K562 (cell line): ENCODE results near the gene NDUFA13. TPM values are rescaled to one million over a fixed set of nuclear protein-coding genes. Genes with fewer than 3 reads are reported as not detected.
A peak's percentile ranks its signal among the peaks of the same experiment; 100 is the strongest.

Experiments used
- ATAC-seq: fragments of 200-7000 bp; cut with Tn5 transposase; 3 replicates; pipeline ENCODE4 v1.9.1; 2020; ENCODE audit warnings: moderate library complexity
- BruUV-seq: library from RNA; stranded (reverse); fragments of 400-500 nt; replicated peaks from 2 replicates; lab custom pipeline; 2021; lab: Mats Ljungman, UMichigan
- CTCF ChIA-PET: fragments of 300-600 bp; formaldehyde crosslinking; extraction: SDS; loops from one replicate; lab custom pipeline; 2021; ENCODE audit warnings: low intra/inter-chr PET ratio; lab: Yijun Ruan, JAX
- POLR2A ChIA-PET: fragments of 300-600, 350-650 bp; sonication (Branson Sonifier 250); formaldehyde crosslinking; extraction: SDS; loops from one replicate; lab custom pipeline; 2021; ENCODE audit warnings: antibody characterized with exemption, inconsistent platforms; lab: Yijun Ruan, JAX
- DNase-seq, 4 experiments: peaks; one replicate each; pipeline versions ENCODE4 v3.0.0 to v3.0.0-alpha.2; 2011 to 2018; ENCODE audit warnings: low spot score in 3 of 4, mixed read lengths in 3 of 4; ENCODE audit errors: extremely low read depth in 1 of 4
- FAIRE-seq: peaks from 2 replicates; lab custom pipeline; 2011; peaks lifted over from hg19 to GRCh38; lab: Jason Lieb, UNC
- H2AFZ ChIP-seq: 2 replicates; pipeline ENCODE4 v1.6.0; 2011; ENCODE audit warnings: low read depth, low read length, control low read depth, inconsistent platforms
- H3K27ac ChIP-seq: fragments of 200-600 bp; 3 replicates; pipeline ENCODE4 v1.8.0; 2011; ENCODE audit warnings: low read depth, mild to moderate bottlenecking, control low read depth, inconsistent platforms, low read length, moderate library complexity, mixed read lengths; ENCODE audit errors: extremely low read depth
- H3K27me3 ChIP-seq, 2 experiments: fragments of 300-600 bp in 1 of 2; 2 replicates in 1 of 2; 3 replicates in 1 of 2; pipeline versions ENCODE4 v1.6.0 to v1.8.0; 2011; ENCODE audit warnings: inconsistent platforms in 2 of 2, low read length in 2 of 2, mild to moderate bottlenecking in 1 of 2, mixed read lengths in 1 of 2, moderate library complexity in 1 of 2; ENCODE audit not compliant: control insufficient read depth in 2 of 2, insufficient read depth in 2 of 2
- H3K36me3 ChIP-seq: fragments of 300-600 bp; 3 replicates; pipeline ENCODE4 v1.8.0; 2011; ENCODE audit warnings: mild to moderate bottlenecking, low read length, inconsistent platforms; ENCODE audit not compliant: control insufficient read depth, insufficient read depth
- H3K4me1 ChIP-seq, 2 experiments: fragments of 200-600 bp in 1 of 2; replicated peaks in 1 of 2; 2 replicates in 1 of 2; 3 replicates in 1 of 2; pipeline versions ENCODE4 v1.5.1 to v1.8.0; 2011; ENCODE audit warnings: inconsistent platforms in 2 of 2, low read length in 2 of 2, mild to moderate bottlenecking in 1 of 2, mixed read lengths in 1 of 2, moderate library complexity in 1 of 2; ENCODE audit not compliant: control insufficient read depth in 2 of 2, insufficient read depth in 2 of 2
- H3K4me2 ChIP-seq: 2 replicates; pipeline ENCODE4 v1.6.1; 2011; ENCODE audit warnings: low read length, control low read depth, inconsistent platforms, mixed read lengths; ENCODE audit not compliant: insufficient read depth
- H3K4me3 ChIP-seq: fragments of 200-600 bp; sonication (generic), shearing (Covaris generic); 2 replicates; pipeline ENCODE4 v1.5.1; 2016; ENCODE audit warnings: control low read depth, inconsistent platforms
- H3K79me2 ChIP-seq: fragments of 200-600 bp; 3 replicates; pipeline ENCODE4 v1.8.0; 2011; ENCODE audit warnings: low read length, inconsistent platforms; ENCODE audit not compliant: control insufficient read depth, insufficient read depth
- H3K9ac ChIP-seq, 2 experiments: 2 replicates each; pipeline versions ENCODE4 v1.6.0 to v1.6.1; 2011; ENCODE audit warnings: low read depth in 2 of 2, low read length in 2 of 2, control low read depth in 1 of 2, inconsistent platforms in 1 of 2, mild to moderate bottlenecking in 1 of 2, mixed read lengths in 1 of 2; ENCODE audit not compliant: insufficient read depth in 1 of 2
- H3K9me1 ChIP-seq: one replicate; pipeline ENCODE4 v1.6.0; 2011; ENCODE audit warnings: inconsistent platforms, mild to moderate bottlenecking, low read length, moderate library complexity; ENCODE audit not compliant: control insufficient read depth, insufficient read depth
- H3K9me3 ChIP-seq: replicated peaks from 2 replicates; pipeline ENCODE4 v1.5.1; 2011; ENCODE audit warnings: low read depth, low read length, inconsistent platforms; ENCODE audit not compliant: control insufficient read depth, insufficient read depth
- H4K20me1 ChIP-seq: replicated peaks from 2 replicates; pipeline ENCODE4 v1.6.1; 2011; ENCODE audit warnings: low read length, inconsistent platforms, mixed read lengths; ENCODE audit not compliant: control insufficient read depth, insufficient read depth
- ATF2 ChIP-seq: sonication (generic); formaldehyde crosslinking; IDR thresholded peaks from 2 replicates; pipeline ENCODE4 v1.8.1; 2022; ENCODE audit warnings: missing genetic modification reagents
- DMBX1 ChIP-seq: fragments of 250-450 bp; sonication (Bioruptor Pico); IDR thresholded peaks from 2 replicates; pipeline ENCODE4 v1.8.0; 2022; ENCODE audit warnings: inconsistent platforms, mild to moderate bottlenecking, moderate library complexity, borderline replicate concordance
- HDAC3 ChIP-seq: fragments of 450-650 bp; IDR thresholded peaks from 2 replicates; pipeline ENCODE4 v1.6.1; 2018; ENCODE audit warnings: borderline replicate concordance, mild to moderate bottlenecking, moderate library complexity; ENCODE audit not compliant: partially characterized antibody
- NR1H2 ChIP-seq: sonication (generic); formaldehyde crosslinking; IDR thresholded peaks from 2 replicates; pipeline ENCODE4 v1.4.0; 2020; ENCODE audit warnings: mild to moderate bottlenecking, missing genetic modification reagents
- PHB2 ChIP-seq: fragments of 450-650 bp; IDR thresholded peaks from 2 replicates; pipeline ENCODE4 v1.6.1; 2017; ENCODE audit warnings: low read depth
- POLR2AphosphoS5 ChIP-seq: IDR thresholded peaks from 2 replicates; pipeline ENCODE4 v1.6.1; 2011; ENCODE audit warnings: mild to moderate bottlenecking, low read depth, low read length, moderate library complexity; ENCODE audit not compliant: control insufficient read depth, insufficient read depth
- PTTG1 ChIP-seq: fragments of 450-650 bp; IDR thresholded peaks from 2 replicates; pipeline ENCODE4 v1.6.1; 2016; ENCODE audit warnings: low read depth, mild to moderate bottlenecking, missing genetic modification characterization, missing compliant biosample characterization
- RBM22 ChIP-seq: fragments of 200-400 bp; formaldehyde crosslinking; IDR thresholded peaks from 2 replicates; pipeline ENCODE4 v1.6.1; 2018; ENCODE audit warnings: low read length, low read depth; ENCODE audit not compliant: poor library complexity, severe bottlenecking
- TEAD1 ChIP-seq, 2 experiments: fragments of 450-650 bp in 1 of 2; sonication (generic) in 1 of 2; formaldehyde crosslinking; IDR thresholded peaks; 2 replicates each; pipeline versions ENCODE4 v1.4.0 to v1.8.0; 2020 to 2022; ENCODE audit warnings: mild to moderate bottlenecking in 2 of 2, missing genetic modification reagents in 1 of 2
- ZBTB11 ChIP-seq, 3 experiments: fragments of 200-800 bp in 1 of 3; fragments of 250-450 bp in 1 of 3; fragments of 450-650 bp in 1 of 3; sonication (Bioruptor Pico) in 1 of 3; sonication (Bioruptor generic) in 1 of 3; formaldehyde crosslinking in 1 of 3; IDR thresholded peaks; 2 replicates each; pipeline versions ENCODE4 v1.6.1 to v1.8.0; 2016 to 2022; ENCODE audit warnings: mild to moderate bottlenecking in 2 of 3, missing genetic modification characterization in 2 of 3, missing compliant biosample characterization in 1 of 3, moderate library complexity in 1 of 3
- ZBTB26 ChIP-seq: fragments of 450-650 bp; formaldehyde crosslinking; IDR thresholded peaks from 2 replicates; pipeline ENCODE4 v1.4.0; 2022; ENCODE audit warnings: missing genetic modification characterization
- ZNF253 ChIP-seq: fragments of 250-450 bp; sonication (Bioruptor Pico); conservative IDR thresholded peaks from 2 replicates; pipeline ENCODE4 v1.6.1; 2021; ENCODE audit warnings: mild to moderate bottlenecking
- ZNF699 ChIP-seq: fragments of 250-450 bp; sonication (Bioruptor Pico); IDR thresholded peaks from 2 replicates; pipeline ENCODE4 v1.8.0; 2021; ENCODE audit warnings: mild to moderate bottlenecking, moderate library complexity; ENCODE audit not compliant: insufficient replicate concordance
- WGBS: fragments of 100-300 bp; shearing (Covaris generic); methylation state at CpG from one replicate; pipeline ENCODE4 v1.1.6; 2016; ENCODE audit warnings: low coverage, mixed read lengths; ENCODE audit not compliant: insufficient coverage; ENCODE audit errors: missing lambda C conversion rate; 5-methylcytosine and 5-hydroxymethylcytosine counted together
- in situ Hi-C: fragments of 300-500 bp; cut with MboI; formaldehyde crosslinking; loops from 4 replicates; pipeline ENCODE4 v1.15.0; 2018; ENCODE audit warnings: inconsistent platforms, mixed read lengths
- intact Hi-C: fragments of 100-400 bp; cut with micrococcal nuclease; formaldehyde crosslinking; loops from 2 replicates; pipeline ENCODE4 v1.14.2; 2022
- polyA plus RNA-seq, 8 experiments: library from polyadenylated mRNA; depleted of rRNA in 4 of 8; stranded (reverse) in 5 of 8; unstranded in 3 of 8; fragments of >200 nt; fragmentation: Nextera tagmentation in 2 of 8; fragmentation: Illumina TruSeq in 1 of 8; extraction: Ambion mirVana in 2 of 8; extraction: Trizol in 1 of 8; gene quantifications; 2 replicates each; pipeline versions ENCODE4 v1.2.1 to v1.2.3, GENCODE V29; 2011 to 2014; ENCODE audit warnings: inconsistent platforms in 1 of 8, missing spikeins in 1 of 8
- total RNA-seq, 7 experiments: library from RNA; depleted of rRNA in 6 of 7; stranded (reverse); fragments of >200 nt in 6 of 7; fragmentation: Illumina TruSeq in 2 of 7; extraction: Trizol in 2 of 7; gene quantifications; 2 replicates each; pipeline versions ENCODE4 v1.2.1 to v1.2.3, GENCODE V29; 2011 to 2021; ENCODE audit warnings: low replicate concordance in 1 of 7

Gene NDUFA13
- total and polyA plus RNA-seq, 9 of the 15 experiments (the other 6 are each of a cell fraction or from before 2014, with no cell fraction given), result 146 to 596 (median 429) TPM

- Histone ChIP-seq H4K20me1 (no peaks in the 10 kb centered on the region), H3K79me2 (no peaks in the 10 kb centered on the region), H2AFZ (no peak overlapping the region), H3K4me1 (peaks cover 0 to 10% of the 10 kb centered on the region in 2 experiments; a peak in 1 of 5 replicates), H3K36me3 (peaks cover 52% of the 10 kb centered on the region; the same call in 2 of the 3 replicates), H3K27ac (no peak overlapping the region), H3K27me3 (no peaks in the 10 kb centered on the region), H3K9me1 (no peaks in the 10 kb centered on the region), H3K4me3 (no peak overlapping the region), H3K9me3 (no peaks in the 10 kb centered on the region), H3K4me2 (no peak overlapping the region), H3K9ac (no peak overlapping the region)
- in situ Hi-C loops, result no loop called here
- WGBS, result 86% methylated on average over 8 of the region's 8 CpGs
- ATAC-seq (peak; percentile 3; the same call in 1 of the 3 replicates), FAIRE-seq (no peak), DNase-seq (no peak)
- ChIA-PET CTCF (no interaction called here), POLR2A (interaction anchor here (0.6 kb wide), 2 partner anchors 118 to 251 kb away, joined by 3 to 4 read pairs; no protein-coding TSS in a partner anchor)
- no TSS peak for BruUV-seq
- intact Hi-C loops, result no loop called here
- TF ChIP-seq TEAD1 (CRISPR knock-in tag; IDR thresholded peaks at IDR 0.05) (no peak), ZNF699 (CRISPR knock-in tag) (no peak), POLR2AphosphoS5 (peak; percentile 23; the same call in 1 of the 2 replicates), ZBTB26 (CRISPR knock-in tag) (no peak), HDAC3 (no peak), ZNF253 (CRISPR knock-in tag) (no peak), ATF2 (no peak), PTTG1 (tag) (no peak), RBM22 (peak; percentile 88), NR1H2 (no peak), DMBX1 (CRISPR knock-in tag) (no peak), ZBTB11 (CRISPR knock-in tag; IDR thresholded peaks at IDR 0.05) (no peak), PHB2 (no peak)
Measured at GRCh38 chr19:19507354-19507753, 8.7 kb upstream of the NDUFA13 start.
